HG03066 (cell line): ENCODE results near the gene EPHA6.

Experiments used
- ATAC-seq: cut with Tn5 transposase; IDR thresholded peaks from one replicate; pipeline ENCODE4 v1.9.1; 2021; ENCODE audit warnings: low read depth; ENCODE audit not compliant: unreplicated experiment

The EPHA6 gene

DNA sequence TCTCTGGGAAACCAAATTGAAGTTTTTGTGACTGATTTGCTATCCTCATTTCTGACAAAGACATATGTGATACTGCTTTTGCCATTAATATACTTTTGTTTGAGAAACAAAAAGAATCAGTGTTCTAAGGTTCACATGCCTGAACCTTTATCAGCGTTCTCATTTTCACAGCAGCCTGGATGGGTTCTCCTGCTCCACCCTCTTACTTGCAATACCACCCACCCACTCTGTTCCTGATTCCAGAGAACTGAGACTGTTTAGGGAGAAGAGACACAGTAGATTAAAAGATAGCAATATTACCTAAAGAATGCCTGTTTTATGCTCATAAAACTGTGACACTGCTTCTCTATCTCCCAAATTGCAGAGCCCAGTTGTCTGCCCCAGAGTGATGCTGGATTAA lies 924.4 kb downstream of the EPHA6 start:
- no peak for ATAC-seq

- ATAC-seq, result no peak
Measured at GRCh38 chr3:97742036-97742435, 927.6 kb downstream of the EPHA6 start.

- ATAC-seq, result no peak
Measured at GRCh38 chr3:97744289-97744688, 929.9 kb downstream of the EPHA6 start.

DNA sequence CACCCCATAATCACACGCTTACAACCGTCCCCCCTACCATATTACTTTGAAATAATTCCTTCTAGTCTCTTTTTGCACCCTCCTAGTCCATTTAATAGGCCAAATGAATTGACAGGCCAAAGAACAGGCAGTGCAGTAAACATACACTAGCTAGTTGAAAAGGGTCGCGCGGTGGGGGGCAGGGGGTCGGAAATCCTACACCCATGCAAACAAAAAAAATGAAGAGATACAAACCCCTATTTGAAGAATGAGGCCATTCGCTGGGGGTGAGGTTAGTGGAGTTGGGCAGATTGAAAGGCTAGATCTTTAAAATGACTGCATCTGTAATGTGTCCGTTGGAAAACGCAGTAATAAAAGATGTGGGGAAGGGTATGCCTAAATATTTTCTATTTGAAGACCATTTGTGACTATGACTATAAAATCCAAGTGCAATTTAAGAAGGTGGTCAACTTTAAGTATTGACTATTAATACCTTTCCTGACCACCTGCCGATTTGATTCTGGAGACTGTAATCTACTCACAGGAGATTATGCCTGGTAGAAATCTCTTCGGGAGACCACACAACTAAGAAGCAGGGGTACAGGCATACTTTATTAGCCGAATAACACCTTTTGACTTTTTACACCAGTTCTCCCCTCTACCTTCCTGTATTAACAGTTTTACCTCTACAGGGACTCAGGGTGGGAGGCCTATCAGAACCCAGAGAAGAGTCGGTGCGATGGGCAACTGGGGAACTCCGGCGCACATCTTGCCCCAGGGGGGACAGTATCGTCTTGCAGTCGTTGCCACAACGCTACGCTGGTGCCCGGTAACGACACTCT lies 949.4 kb downstream of the EPHA6 start:
- ATAC-seq, result peak; percentile 39

GRCh38 chr3:97764407-97765238 lies 950.2 kb downstream of the EPHA6 start, which contains the start of gene ARL6:
TSS of gene ARL6 (plus strand) at chr3:97764758. CDS start at chr3:97768108, 3,350 bp downstream.
- peak; percentile 94 for ATAC-seq

DNA sequence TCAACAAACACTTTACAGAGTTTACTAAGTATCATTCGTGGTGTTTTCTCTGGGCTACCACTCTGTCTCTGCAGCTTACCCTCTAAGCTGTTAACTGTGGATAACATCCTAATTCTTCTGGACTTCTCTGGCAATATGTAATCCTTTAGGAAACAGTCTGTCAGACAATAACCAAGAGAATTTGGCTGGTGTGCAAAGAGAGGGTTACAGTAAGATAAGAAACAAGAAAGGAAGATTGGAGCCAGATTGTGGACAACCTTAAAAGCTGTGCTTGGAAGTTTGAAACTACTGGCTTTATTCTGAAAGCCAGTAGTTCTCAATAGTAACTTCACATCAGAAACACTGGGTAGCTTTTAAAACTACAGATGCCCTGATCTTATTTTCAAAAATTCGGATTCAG lies 950.9 kb downstream of the EPHA6 start:
- no peak for ATAC-seq

DNA sequence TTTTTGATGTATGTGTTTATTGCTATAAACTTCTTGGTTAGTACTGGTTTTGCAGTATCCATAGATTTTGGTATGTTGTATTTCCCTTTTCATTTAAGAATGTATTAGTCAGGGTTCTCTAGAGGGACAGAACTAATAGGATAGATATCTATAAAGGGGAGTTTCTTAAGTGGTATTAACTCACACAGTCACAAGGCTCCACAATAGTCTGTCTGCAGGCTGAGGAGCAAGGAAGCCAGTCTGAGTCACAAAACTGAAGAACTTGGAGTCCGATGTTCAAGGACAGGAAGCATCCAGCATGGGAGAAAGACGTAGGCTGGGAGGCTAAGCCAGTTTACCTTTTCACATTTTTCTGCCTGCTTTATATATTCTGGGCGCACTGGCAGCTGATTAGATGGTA lies 958.5 kb downstream of the EPHA6 start:
- no peak for ATAC-seq

- no peak for ATAC-seq
Measured at GRCh38 chr3:97778152-97778551, 963.8 kb downstream of the EPHA6 start.

GRCh38 chr3:97793420-97794019 lies 979.1 kb downstream of the EPHA6 start:
- no peak for ATAC-seq

GRCh38 chr3:97795951-97796350 lies 981.6 kb downstream of the EPHA6 start:
- ATAC-seq, result no peak
